B cell (primary cell): ENCODE results near the gene PLAC1. TPM values are rescaled to one million over a fixed set of nuclear protein-coding genes. Genes with fewer than 3 reads are reported as not detected.

Source experiments
- ATAC-seq: fragments of 200-7000 bp; cut with Tn5 transposase; one replicate; pipeline ENCODE4 v1.10.0; 2021; ENCODE audit warnings: low read depth, mild to moderate bottlenecking, moderate number of reproducible peaks, moderate library complexity
- CTCF ChIA-PET: fragments of 350-600 bp; sonication (Branson Sonifier 250); formaldehyde crosslinking; loops from one replicate; lab custom pipeline; 2021; ENCODE audit warnings: antibody characterized with exemption, inconsistent platforms; lab: Charles Lee
- POLR2A ChIA-PET: fragments of 350-600 bp; sonication (Branson Sonifier 250); formaldehyde crosslinking; loops from one replicate; lab custom pipeline; 2021; ENCODE audit warnings: antibody characterized with exemption; lab: Charles Lee
- DNase-seq: peaks from one replicate; pipeline ENCODE4 v3.0.0; 2013
- H2AFZ ChIP-seq: 2 replicates; pipeline ENCODE4 v1.6.1; 2012; ENCODE audit warnings: mild to moderate bottlenecking, low read depth, low read length; ENCODE audit not compliant: insufficient read depth, poor library complexity, severe bottlenecking
- H3K27ac ChIP-seq, 2 donors: 1 replicate in 1 of 2; 2 replicates in 1 of 2; pipeline ENCODE4 v1.5.1; 2012 to 2013; ENCODE audit warnings: low read length in 2 of 2, mild to moderate bottlenecking in 2 of 2, moderate library complexity in 1 of 2
- H3K27me3 ChIP-seq, 4 experiments: fragments of 200-600 bp in 1 of 4; sonication (generic) in 1 of 4; replicated peaks in 1 of 4; 1 replicate in 2 of 4; 2 replicates in 2 of 4; pipeline versions ENCODE4 v1.6.1 to v1.7.0; 2013 to 2016; ENCODE audit warnings: low read length in 3 of 4, mild to moderate bottlenecking in 2 of 4, mixed read lengths in 1 of 4, moderate library complexity in 1 of 4; ENCODE audit not compliant: insufficient read depth in 4 of 4, control insufficient read depth in 3 of 4; ENCODE audit errors: control extremely low read depth in 1 of 4
- H3K36me3 ChIP-seq, 2 experiments: replicated peaks in 1 of 2; 1 replicate in 1 of 2; 2 replicates in 1 of 2; pipeline versions ENCODE4 v1.6.1 to v1.7.1; 2013; ENCODE audit warnings: low read length in 1 of 2; ENCODE audit not compliant: insufficient read depth in 2 of 2, control insufficient read depth in 1 of 2; ENCODE audit errors: control extremely low read depth in 1 of 2, extremely low read depth in 1 of 2
- H3K4me1 ChIP-seq, 2 donors: fragments of 200-600 bp in 1 of 2; sonication (generic) in 1 of 2; 1 replicate in 1 of 2; 2 replicates in 1 of 2; pipeline versions ENCODE4 v1.5.1 to v1.6.1; 2013 to 2017; ENCODE audit warnings: low read length in 2 of 2; ENCODE audit not compliant: control insufficient read depth in 2 of 2, insufficient read depth in 2 of 2
- H3K4me2 ChIP-seq: replicated peaks from 2 replicates; pipeline ENCODE3; 2012; ENCODE audit warnings: mild to moderate bottlenecking, low read depth, low read length; ENCODE audit not compliant: poor library complexity, severe bottlenecking
- H3K4me3 ChIP-seq, 5 experiments: fragments of 200-600 bp in 1 of 5; sonication (generic) in 1 of 5; 1 replicate in 3 of 5; 2 replicates in 2 of 5; pipeline versions ENCODE4 v1.5.1 to v1.7.0; 2011 to 2016; ENCODE audit warnings: low read length in 4 of 5, mild to moderate bottlenecking in 4 of 5, low read depth in 2 of 5, control low read depth in 1 of 5, moderate library complexity in 1 of 5; ENCODE audit not compliant: insufficient read depth in 1 of 5; ENCODE audit errors: control extremely low read depth in 1 of 5, extremely low read depth in 1 of 5
- H3K79me2 ChIP-seq: fragments of 200-600 bp; sonication (generic); one replicate; pipeline ENCODE4 v1.6.0; 2016; ENCODE audit warnings: low read length; ENCODE audit not compliant: control insufficient read depth, insufficient read depth
- H3K9ac ChIP-seq: fragments of 200-600 bp; sonication (generic); 2 replicates; pipeline ENCODE4 v1.6.1; 2017; ENCODE audit warnings: mild to moderate bottlenecking, low read length, moderate library complexity
- H3K9me3 ChIP-seq, 3 donors: one replicate each; pipeline versions ENCODE4 v1.6.1 to v1.7.1; 2013; ENCODE audit warnings: low read length in 2 of 3; ENCODE audit not compliant: control insufficient read depth in 2 of 3, insufficient read depth in 1 of 3; ENCODE audit errors: control extremely low read depth in 1 of 3
- H4K20me1 ChIP-seq: 2 replicates; pipeline ENCODE4 v1.6.0; 2012; ENCODE audit warnings: mild to moderate bottlenecking, low read length; ENCODE audit not compliant: insufficient read depth, control insufficient read depth, poor library complexity, severe bottlenecking
- H3K27ac Mint-ChIP-seq: one replicate; pipeline ENCODE4 v1.8.0; 2021; ENCODE audit warnings: mixed read lengths
- H3K27me3 Mint-ChIP-seq: one replicate; pipeline ENCODE4 v1.8.0; 2021; ENCODE audit warnings: mixed read lengths
- H3K4me1 Mint-ChIP-seq: one replicate; pipeline ENCODE4 v1.8.0; 2021; ENCODE audit warnings: mixed read lengths
- H3K4me3 Mint-ChIP-seq: one replicate; pipeline ENCODE4 v1.8.0; 2021; ENCODE audit warnings: mixed read lengths
- H3K9me3 Mint-ChIP-seq: one replicate; pipeline ENCODE4 v1.8.0; 2022; ENCODE audit warnings: mixed read lengths; ENCODE audit not compliant: insufficient read depth
- CTCF ChIP-seq: fragments of 200-600 bp; IDR thresholded peaks from one replicate; pipeline ENCODE4 v1.8.0; 2022; ENCODE audit warnings: antibody characterized with exemption, mild to moderate bottlenecking
- EZH2 ChIP-seq: IDR thresholded peaks from 2 replicates; pipeline ENCODE4 v1.6.1; 2012; ENCODE audit warnings: borderline replicate concordance, low read depth, mild to moderate bottlenecking, moderate library complexity, low read length; ENCODE audit not compliant: insufficient read depth, poor library complexity, severe bottlenecking
- WGBS: methylation state at CpG from one replicate; pipeline ENCODE4 v1.1.5; 2013; ENCODE audit warnings: missing lambda C conversion rate; ENCODE audit not compliant: insufficient coverage; 5-methylcytosine and 5-hydroxymethylcytosine counted together
- intact Hi-C: fragments of 100-400 bp; cut with micrococcal nuclease; formaldehyde crosslinking; loops from one replicate; pipeline ENCODE4 v1.10.0; 2022
- polyA plus RNA-seq: library from polyadenylated mRNA; depleted of rRNA; stranded (reverse); fragments of >200 nt; gene quantifications from 2 replicates; pipeline ENCODE4 v1.2.3, GENCODE V29; 2012
- total RNA-seq, 2 donors: library from RNA; stranded (reverse); fragments of 120-200 nt in 1 of 2; gene quantifications; 1 replicate in 1 of 2; 2 replicates in 1 of 2; pipeline versions ENCODE4 v1.2.3 to v1.2.4, GENCODE V29; 2013 to 2022

Gene PLAC1
- total and polyA plus RNA-seq, 2 donors (not counting 1 experiment from before 2014, with no cell fraction given), result not detected

GRCh38 chrX:134626434-134626833, 31.8 kb downstream of the PLAC1 start:
- DNase-seq, result no peak
- Mint-ChIP-seq H3K4me1 (no peaks in the 10 kb centered on the region), H3K9me3 (no peaks in the 10 kb centered on the region), H3K27ac (no peak overlapping the region), H3K4me3 (no peak overlapping the region), H3K27me3 (peaks cover 6% of the 10 kb centered on the region)
- no peak overlapping the region for H3K4me3 ChIP-seq
- H3K9ac ChIP-seq, result no peak overlapping the region
- TF ChIP-seq CTCF, result no peak
- TF ChIP-seq EZH2, result no peak
- no peaks in the 10 kb centered on the region for H3K36me3 ChIP-seq
- H3K79me2 ChIP-seq, result no peaks in the 10 kb centered on the region
- no peaks in the 10 kb centered on the region for H3K4me1 ChIP-seq
- H3K4me2 ChIP-seq, result no peak overlapping the region
- POLR2A ChIA-PET, result no interaction called here
- intact Hi-C loops, result no loop called here
- no peaks in the 10 kb centered on the region for H3K9me3 ChIP-seq
- CTCF ChIA-PET, result no interaction called here
- no peak overlapping the region for H3K27ac ChIP-seq
- no peak overlapping the region for H2AFZ ChIP-seq
- H4K20me1 ChIP-seq, result no peaks in the 10 kb centered on the region
- H3K27me3 ChIP-seq, result peaks cover 0 to 3% (median 0%) of the 10 kb centered on the region in 4 experiments
- ATAC-seq, result no peak

- intact Hi-C loops, result no loop called here
- ChIA-PET CTCF (no interaction called here), POLR2A (no interaction called here)
- Histone ChIP-seq H3K36me3 (no peaks in the 10 kb centered on the region), H3K4me1 (no peaks in the 10 kb centered on the region), H3K9me3 (no peaks in the 10 kb centered on the region), H3K4me3 (no peak overlapping the region), H2AFZ (no peak overlapping the region), H3K27me3 (peaks cover 0 to 3% (median 0%) of the 10 kb centered on the region in 4 experiments), H3K4me2 (no peak overlapping the region), H4K20me1 (no peaks in the 10 kb centered on the region), H3K9ac (no peak overlapping the region), H3K79me2 (no peaks in the 10 kb centered on the region), H3K27ac (no peak overlapping the region)
- no peaks in the 10 kb centered on the region for H3K4me1 Mint-ChIP-seq
- H3K9me3 Mint-ChIP-seq, result no peaks in the 10 kb centered on the region
- TF ChIP-seq EZH2 (no peak), CTCF (no peak)
- 50% methylated on average over 1 of the region's 3 CpGs for WGBS
- H3K27ac Mint-ChIP-seq, result no peak overlapping the region
- peaks cover 6% of the 10 kb centered on the region for H3K27me3 Mint-ChIP-seq
- no peak overlapping the region for H3K4me3 Mint-ChIP-seq
- ATAC-seq (no peak), DNase-seq (no peak)
Observed at GRCh38 chrX:134625315-134625718, 33.0 kb downstream of the PLAC1 start.
